ENCODE results near the gene MFSD11.

DNA sequence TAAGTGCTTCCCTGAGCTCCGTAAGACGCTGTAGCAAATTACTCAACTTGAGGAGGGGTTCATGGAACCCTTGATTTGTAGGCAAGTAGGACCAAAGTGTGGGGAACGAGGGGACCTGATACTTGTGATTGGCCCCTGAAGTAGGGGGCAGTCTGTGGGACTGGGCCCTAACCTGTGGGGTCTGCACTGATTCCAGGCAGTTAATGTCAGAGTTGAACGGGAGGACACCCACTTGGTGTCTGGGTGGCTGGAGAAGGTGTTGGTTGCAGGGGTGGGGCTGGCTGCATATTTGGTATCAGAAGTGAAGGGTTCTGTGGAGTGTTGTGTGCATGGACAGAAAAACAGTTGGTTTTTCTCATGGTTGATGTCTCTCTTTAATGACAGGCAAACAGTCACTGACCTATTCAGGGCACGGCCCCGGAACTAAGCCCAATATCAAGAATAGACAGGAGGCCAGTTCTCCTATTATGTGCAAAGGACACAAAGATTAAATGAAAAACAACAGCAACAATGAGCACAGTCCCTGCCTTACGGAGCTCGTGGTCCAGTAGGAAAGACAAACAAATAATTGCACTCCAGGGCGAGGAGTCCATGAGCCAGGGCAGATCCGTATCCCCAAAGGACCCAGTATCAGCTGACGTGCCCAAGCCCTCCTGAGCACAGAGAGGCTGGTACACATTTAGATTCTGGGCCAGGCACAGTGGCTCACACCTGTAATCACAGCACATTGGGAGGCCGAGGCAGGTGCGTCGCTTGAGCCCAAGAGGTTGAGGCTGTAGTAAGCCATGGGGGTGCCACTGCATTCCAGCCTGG is 46.3 kb upstream of the MFSD11 start:
- TF ChIP-seq POLR2AphosphoS5 (IDR thresholded peaks at IDR 0.05; ENCODE audit: borderline replicate concordance, low read depth, low read length), result no peak
- no peak for TF ChIP-seq EZH2 (IDR thresholded peaks at IDR 0.05)
- no peak for TF ChIP-seq FOXP2 (optimal IDR thresholded peaks at IDR 0.05; ENCODE audit: control extremely low read depth, extremely low read length, insufficient read depth)

All from SK-N-MC (cell line).